GM23248 (cell line): ENCODE measurements around the gene VPS26A.

Source experiments
- EZH2 ChIP-seq: fragments of 200-600 bp; sonication (generic); IDR thresholded peaks from 2 replicates; pipeline ENCODE4 v1.6.1; 2018; ENCODE audit warnings: antibody characterized with exemption, mild to moderate bottlenecking; ENCODE audit not compliant: insufficient read depth, poor library complexity, severe bottlenecking
- EZH2phosphoT487 ChIP-seq: fragments of 200-600 bp; sonication (generic); IDR thresholded peaks from 2 replicates; pipeline ENCODE4 v1.6.1; 2018; ENCODE audit warnings: antibody characterized with exemption, moderate library complexity, mild to moderate bottlenecking, low read depth; ENCODE audit not compliant: insufficient read depth

GRCh38 chr10:69096045-69096444 is 27.9 kb upstream of the VPS26A start:
- no peak for TF ChIP-seq EZH2
- no peak for TF ChIP-seq EZH2phosphoT487
